Measurements from ENCODE around the gene BGLAP.
A peak's percentile ranks its signal among the peaks of the same experiment; 100 is the strongest.

BGLAP gene

DNA sequence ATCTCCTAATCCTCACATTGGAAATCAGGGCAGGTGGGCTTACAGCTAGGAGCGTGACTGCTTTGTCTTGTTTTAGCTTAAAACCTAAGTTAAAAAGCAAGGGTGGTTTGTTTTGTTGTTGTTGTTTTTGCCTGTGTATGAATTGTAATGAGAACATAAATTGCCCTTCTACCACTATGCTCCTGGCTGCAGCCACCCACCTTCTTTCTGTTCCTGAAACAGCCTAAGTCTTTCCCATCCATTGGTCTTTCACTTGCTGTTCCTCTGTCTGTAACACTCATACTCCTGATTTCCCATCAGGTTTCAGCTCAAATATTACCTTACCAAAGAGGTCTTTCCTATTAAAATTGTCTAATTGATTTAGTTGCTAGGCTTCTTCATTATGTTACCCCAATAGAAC is 41.5 kb downstream of the BGLAP start:
- no peak for DNase-seq (ENCODE audit: low spot score)
- TF ChIP-seq, protein P1, sequence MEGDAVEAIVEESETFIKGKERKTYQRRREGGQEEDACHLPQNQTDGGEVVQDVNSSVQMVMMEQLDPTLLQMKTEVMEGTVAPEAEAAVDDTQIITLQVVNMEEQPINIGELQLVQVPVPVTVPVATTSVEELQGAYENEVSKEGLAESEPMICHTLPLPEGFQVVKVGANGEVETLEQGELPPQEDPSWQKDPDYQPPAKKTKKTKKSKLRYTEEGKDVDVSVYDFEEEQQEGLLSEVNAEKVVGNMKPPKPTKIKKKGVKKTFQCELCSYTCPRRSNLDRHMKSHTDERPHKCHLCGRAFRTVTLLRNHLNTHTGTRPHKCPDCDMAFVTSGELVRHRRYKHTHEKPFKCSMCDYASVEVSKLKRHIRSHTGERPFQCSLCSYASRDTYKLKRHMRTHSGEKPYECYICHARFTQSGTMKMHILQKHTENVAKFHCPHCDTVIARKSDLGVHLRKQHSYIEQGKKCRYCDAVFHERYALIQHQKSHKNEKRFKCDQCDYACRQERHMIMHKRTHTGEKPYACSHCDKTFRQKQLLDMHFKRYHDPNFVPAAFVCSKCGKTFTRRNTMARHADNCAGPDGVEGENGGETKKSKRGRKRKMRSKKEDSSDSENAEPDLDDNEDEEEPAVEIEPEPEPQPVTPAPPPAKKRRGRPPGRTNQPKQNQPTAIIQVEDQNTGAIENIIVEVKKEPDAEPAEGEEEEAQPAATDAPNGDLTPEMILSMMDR (IDR thresholded peaks at IDR 0.05; ENCODE audit: extremely low read depth, missing control alignments) = no peak

DNA sequence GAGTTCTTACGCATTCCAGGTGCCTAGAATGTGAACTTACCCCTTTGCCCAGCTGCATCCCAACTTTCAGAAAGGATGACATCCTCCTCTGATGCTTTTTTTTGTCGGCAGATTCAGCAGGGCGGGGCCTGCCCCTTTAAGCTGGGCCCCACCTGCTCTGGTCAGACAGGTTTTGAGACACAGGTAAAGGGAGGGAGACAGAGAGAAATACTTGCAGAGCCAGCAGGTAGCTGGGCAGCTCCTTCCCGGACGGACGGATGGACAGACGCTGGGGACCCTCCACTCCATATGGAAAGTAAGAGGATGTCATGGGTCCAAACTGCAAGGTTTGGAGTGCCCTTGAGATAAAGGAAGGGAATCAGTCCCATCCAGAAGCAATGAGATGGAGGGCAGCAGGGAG is 42.1 kb downstream of the BGLAP start, which contains the start of gene TMEM79:
TSS of gene TMEM79 (plus strand) at position 214 of the 400 bp plus-strand sequence. CDS start 902 bp downstream, outside the sequence.
- TF ChIP-seq, protein P1 (IDR thresholded peaks at IDR 0.05; ENCODE audit: extremely low read depth, missing control alignments) = no peak
- DNase-seq (ENCODE audit: low spot score) = no peak

- no peak for DNase-seq (ENCODE audit: low spot score)
- TF ChIP-seq, protein P1 (IDR thresholded peaks at IDR 0.05; ENCODE audit: extremely low read depth, missing control alignments) = no peak
Measured at GRCh38 chr1:156284757-156285156, 42.8 kb downstream of the BGLAP start.

DNA sequence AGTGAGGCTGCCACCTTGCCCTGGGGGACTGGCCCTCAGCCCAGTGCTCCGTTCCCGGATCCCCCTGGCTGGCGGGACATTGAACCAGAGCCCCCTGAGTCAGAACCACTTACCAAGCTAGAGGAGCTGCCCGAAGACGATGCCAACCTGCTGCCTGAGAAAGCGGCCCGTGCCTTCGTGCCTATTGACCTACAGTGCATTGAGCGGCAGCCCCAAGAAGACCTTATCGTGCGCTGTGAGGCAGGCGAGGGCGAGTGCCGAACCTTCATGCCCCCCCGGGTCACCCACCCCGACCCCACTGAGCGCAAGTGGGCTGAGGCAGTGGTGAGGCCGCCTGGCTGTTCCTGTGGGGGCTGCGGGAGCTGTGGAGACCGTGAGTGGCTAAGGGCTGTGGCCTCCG is 43.5 kb downstream of the BGLAP start:
- no peak for DNase-seq (ENCODE audit: low spot score)

GRCh38 chr1:156286061-156286460 is 44.1 kb downstream of the BGLAP start:
- DNase-seq (ENCODE audit: low spot score) = no peak
- TF ChIP-seq, protein P1 (IDR thresholded peaks at IDR 0.05; ENCODE audit: extremely low read depth, missing control alignments) = no peak

More for the DNA sequence above, 43.5 kb downstream of the BGLAP start:
- TF ChIP-seq, protein P1 (IDR thresholded peaks at IDR 0.05; ENCODE audit: extremely low read depth, missing control alignments) = no peak

DNA sequence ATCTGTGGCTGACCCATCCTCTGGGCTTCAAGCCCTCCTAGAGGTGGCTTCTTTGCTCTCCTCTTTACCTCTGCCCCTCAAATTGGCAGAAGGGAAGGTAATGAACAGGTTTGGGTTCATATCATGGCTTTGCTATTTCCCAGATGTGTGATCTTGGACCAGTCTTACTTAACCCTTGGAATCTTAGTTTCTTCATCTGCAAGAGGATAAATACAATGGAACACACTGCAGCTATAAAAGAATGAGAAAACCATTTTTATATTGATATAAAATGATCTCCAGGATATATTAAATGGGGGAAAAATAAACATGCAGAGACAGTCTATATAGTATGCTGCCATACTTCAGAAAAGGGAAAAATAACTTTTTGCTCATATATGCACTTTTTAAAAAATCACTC is 47.9 kb downstream of the BGLAP start:
- DNase-seq (ENCODE audit: low spot score) = no peak
- TF ChIP-seq, protein P1 (IDR thresholded peaks at IDR 0.05; ENCODE audit: extremely low read depth, missing control alignments) = no peak

DNA sequence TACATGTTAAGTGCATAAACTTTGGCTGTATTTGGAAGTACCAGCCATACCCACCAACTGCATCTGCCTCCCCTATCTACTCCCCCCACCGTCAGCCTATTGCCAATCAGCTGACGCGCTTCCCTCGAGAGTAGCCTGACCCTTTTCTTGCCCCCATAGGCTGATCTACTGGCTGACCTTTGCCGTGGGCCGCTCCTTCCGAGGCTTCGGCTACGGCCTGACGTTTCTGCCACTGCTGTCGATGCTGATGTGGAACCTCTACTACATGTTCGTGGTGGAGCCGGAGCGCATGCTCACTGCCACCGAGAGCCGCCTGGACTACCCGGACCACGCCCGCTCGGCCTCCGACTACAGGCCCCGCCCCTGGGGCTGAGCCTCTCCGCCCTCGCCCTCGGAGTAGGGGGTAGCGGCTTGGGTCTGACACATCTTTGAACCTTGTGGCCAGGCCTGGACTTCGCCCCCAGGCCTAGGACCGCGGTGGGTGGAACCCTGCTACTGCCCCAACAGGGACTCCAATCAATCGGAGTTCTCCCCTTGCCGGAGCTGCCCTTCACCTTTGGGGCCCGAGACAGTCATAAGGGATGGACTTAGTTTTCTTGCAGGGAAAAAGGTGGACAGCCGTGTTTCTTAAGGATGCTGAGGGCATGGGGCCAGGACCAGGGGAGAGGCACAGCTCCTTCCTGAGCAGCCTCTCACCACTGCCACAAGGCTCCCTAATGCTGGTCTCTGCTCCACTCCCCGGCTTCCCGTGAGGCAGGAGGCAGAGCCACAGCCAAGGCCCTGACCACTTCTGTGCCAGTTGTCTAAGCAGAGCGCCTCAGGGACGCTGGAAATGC is 49.5 kb downstream of the BGLAP start:
- TF ChIP-seq, protein P1 (IDR thresholded peaks at IDR 0.05; ENCODE audit: extremely low read depth, missing control alignments) = no peak
- DNase-seq (ENCODE audit: low spot score) = peak; percentile 73
